Heart left ventricle (tissue), 16 donors: ENCODE measurements around the gene NOC2L. TPM values are rescaled to one million over a fixed set of nuclear protein-coding genes. Genes with fewer than 3 reads are reported as not detected.
"Not testable (repeated sequence)": the region's sequence is repeated elsewhere in the genome, so short reads cannot be mapped to it uniquely, and the experiment has no call there.

Experiments
- ATAC-seq, 4 donors: fragments of 200-7000 bp; cut with Tn5 transposase; one replicate each; pipeline ENCODE4 v1.9.1; 2020 to 2022; ENCODE audit warnings: moderate library complexity in 4 of 4, mild to moderate bottlenecking in 3 of 4, moderate number of reproducible peaks in 1 of 4
- DNase-seq, 5 donors: peaks; one replicate each; pipeline ENCODE4 v3.0.0-alpha.2; 2020
- H3K27ac ChIP-seq, 12 donors: fragments of 200-600 bp; sonication (generic) in 4 of 12; one replicate each; pipeline versions ENCODE4 v1.5.0 to v1.8.0; 2016 to 2022; ENCODE audit warnings: mild to moderate bottlenecking in 2 of 12
- H3K27me3 ChIP-seq, 9 donors: fragments of 200-600 bp; sonication (generic) in 2 of 9; one replicate each; pipeline versions ENCODE4 v1.5.1 to v1.8.0; 2016 to 2022; ENCODE audit warnings: mild to moderate bottlenecking in 3 of 9
- H3K36me3 ChIP-seq, 9 donors: fragments of 200-600 bp; sonication (generic) in 2 of 9; one replicate each; pipeline versions ENCODE4 v1.5.0 to v1.8.0; 2018 to 2022; ENCODE audit warnings: mild to moderate bottlenecking in 2 of 9
- H3K4me1 ChIP-seq, 12 donors: fragments of 200-600 bp; sonication (generic) in 4 of 12; one replicate each; pipeline versions ENCODE4 v1.5.0 to v1.8.0; 2016 to 2022; ENCODE audit warnings: mild to moderate bottlenecking in 3 of 12
- H3K4me3 ChIP-seq, 12 donors: fragments of 200-600 bp; sonication (generic) in 4 of 12; one replicate each; pipeline versions ENCODE4 v1.5.0 to v1.8.0; 2017 to 2022; ENCODE audit warnings: mild to moderate bottlenecking in 9 of 12, moderate library complexity in 4 of 12
- H3K9me3 ChIP-seq, 12 donors: fragments of 200-600 bp; sonication (generic) in 4 of 12; one replicate each; pipeline versions ENCODE4 v1.5.0 to v1.8.0; 2016 to 2022; ENCODE audit warnings: mild to moderate bottlenecking in 1 of 12
- CTCF ChIP-seq, 12 donors: fragments of 200-600 bp; sonication (generic) in 4 of 12; IDR thresholded peaks; one replicate each; pipeline versions ENCODE4 v1.5.0 to v1.8.0; 2018 to 2022; ENCODE audit warnings: antibody characterized with exemption in 12 of 12, mild to moderate bottlenecking in 5 of 12
- POLR2A ChIP-seq, 2 donors: fragments of 450-650 bp; IDR thresholded peaks; one replicate each; pipeline ENCODE4 v1.6.1; 2017; ENCODE audit warnings: antibody characterized with exemption in 2 of 2, mild to moderate bottlenecking in 2 of 2, moderate library complexity in 2 of 2
- WGBS, 4 donors: extraction: QIAGEN DNeasy Blood & Tissue Kit in 2 of 4; methylation state at CpG; one replicate each; pipeline versions ENCODE4 v1.1.5 to v1.1.7; 2013 to 2018; 5-methylcytosine and 5-hydroxymethylcytosine counted together
- intact Hi-C, 10 donors: fragments of 100-400 bp; cut with DNase I; formaldehyde crosslinking; loops; one replicate each; pipeline versions ENCODE4 v1.11.1 to v1.14.2; 2022
- polyA plus RNA-seq, 2 donors: library from polyadenylated mRNA; stranded (reverse); fragments of 200-250 nt; gene quantifications; one replicate each; pipeline ENCODE4 v1.2.3, GENCODE V29; 2013
- total RNA-seq, 9 donors: library from RNA; depleted of rRNA in 2 of 9; stranded (reverse); fragments of >200 nt in 2 of 9; fragmentation: NEBNext Ultra II Directional in 3 of 9; extraction: Animal tissue kit (Norgen Biotek cat#: 25700) in 3 of 9; gene quantifications; one replicate each; pipeline versions ENCODE4 v1.1.0 to v1.2.4, GENCODE V29; 2016 to 2023
- donor health status: ischemic (EF 13 %, LVEDD 7.1; RV severe dilation, severe dysfunction).
- donor health status: healthy with polysubstance abuse.
- donor health status: DM: no; HTN: yes; CAD: no.
- donor health status: DM: no; HTN: no; CAD: no.
- donor health status: ischemic (EF 25% LVEDD 6.9; RV normal size, moderate dysfunction).
- donor health status: ischemic (EF 25% LVEDD 5.7; RV mildly dilated, moderate dysfunction).
- donor health status: healthy.
- donor health status: DM: yes; HTN: yes; CAD: no.
- donor health status: ischemic (EF 35%, LVEDD 5.7; RV mildly dilated, moderate dysfunction).
- donor health status: nonischemic (EF 11% LVEDD 7.7; RV severe dilation, severe dysfunction).
- donor health status: DM: yes; HTN: yes; CAD: no.
- donor health status: PGD.
- donor health status: ischemic (EF 29% LVEDD 5.4; RV normal size, mild dysfunction).
- donor health status: nonischemic (EF 23%, LVEDD 6.1; RV moderate dilation, normal function).

Gene NOC2L
- total and polyA plus RNA-seq, 11 donors = 36.0 to 85.3 (median 44.0) TPM

GRCh38 chr1:978069-978834 lies 19.2 kb upstream of the NOC2L start:
- H3K36me3 ChIP-seq = peaks cover 0 to 4% (median 0%) of the 10 kb centered on the region in 9 donors
- H3K27me3 ChIP-seq = peaks cover 0 to 38% (median 15%) of the 10 kb centered on the region in 9 donors
- intact Hi-C loops = loop anchor here in 1 of 10 donors (10.0 kb wide), 1 partner anchor 517 kb away; no protein-coding TSS in a partner anchor
- DNase-seq (peak; percentile 61 to 78 (median 74)), ATAC-seq (peak; percentile 1 to 32 (median 2))
- peak overlapping the region in 11 of 12 donors; percentile 1 to 100 (median 97) for H3K27ac ChIP-seq
- 61 to 84% (median 73%) methylated on average over 24 to 44 of the region's 44 CpGs for WGBS, 4 donors
- H3K9me3 ChIP-seq = no peaks in the 10 kb centered on the region
- H3K4me1 ChIP-seq = peaks cover 0 to 43% (median 11%) of the 10 kb centered on the region in 12 donors
- no peak for TF ChIP-seq CTCF (IDR thresholded peaks at IDR 0.05)
- TF ChIP-seq POLR2A (IDR thresholded peaks at IDR 0.05) = no peak
- H3K4me3 ChIP-seq = peak overlapping the region; percentile 8 to 67 (median 56)

GRCh38 chr1:976791-977190 lies 17.7 kb upstream of the NOC2L start:
- ATAC-seq, H3K4me3 ChIP-seq, H3K36me3 ChIP-seq, H3K27ac ChIP-seq, H3K9me3 ChIP-seq: not testable (repeated sequence)
- H3K4me1 ChIP-seq = peaks cover 0 to 42% (median 11%) of the 10 kb centered on the region in 12 donors
- 60 to 68% (median 65%) methylated on average over 1 to 15 of the region's 39 CpGs; no CpG with 5 or more reads in 1 of the 4 donors for WGBS, 4 donors
- intact Hi-C loops = loop anchor here in 1 of 10 donors (10.0 kb wide), 1 partner anchor 518 kb away; no protein-coding TSS in a partner anchor
- peak in 3 of 5 donors; percentile 35 to 75 (median 60) for DNase-seq
- H3K27me3 ChIP-seq = peaks cover 0 to 47% (median 21%) of the 10 kb centered on the region in 9 donors

- no peak for ATAC-seq
- peak in 3 of 5 donors; percentile 44 to 79 (median 53) for DNase-seq
- Histone ChIP-seq H3K27me3 (peaks cover 0 to 54% (median 28%) of the 10 kb centered on the region in 9 donors), H3K4me3 (peak overlapping the region in 9 of 12 donors; percentile 12 to 40 (median 29)), H3K9me3 (no peaks in the 10 kb centered on the region), H3K4me1 (peaks cover 0 to 46% (median 11%) of the 10 kb centered on the region in 12 donors), H3K27ac (peak overlapping the region in 8 of 12 donors; percentile 29 to 76 (median 58)), H3K36me3 (peaks cover 0 to 4% (median 0%) of the 10 kb centered on the region in 9 donors)
- WGBS, 4 donors = 9 to 21% (median 11%) methylated on average over 33 to 40 of the region's 40 CpGs
- peak in 9 of 12 donors; percentile 4 to 59 (median 32) for TF ChIP-seq CTCF (IDR thresholded peaks at IDR 0.05)
- no peak for TF ChIP-seq POLR2A (IDR thresholded peaks at IDR 0.05)
- intact Hi-C loops = loop anchor here in 1 of 10 donors (10.0 kb wide), 1 partner anchor 519 kb away; no protein-coding TSS in a partner anchor
Measured at GRCh38 chr1:975896-976683, 17.0 kb upstream of the NOC2L start.

GRCh38 chr1:975365-975764 lies 16.3 kb upstream of the NOC2L start:
- TF ChIP-seq POLR2A (IDR thresholded peaks at IDR 0.05) (no peak), CTCF (IDR thresholded peaks at IDR 0.05) (no peak)

More at GRCh38 chr1:975365-975764, 16.3 kb upstream of the NOC2L start:
- ATAC-seq (no peak), DNase-seq (peak in 2 of 5 donors; percentile 6 to 23)
- WGBS, 4 donors = 62 to 77% (median 75%) methylated on average over 8 to 9 of the region's 9 CpGs
- H3K9me3 ChIP-seq = no peaks in the 10 kb centered on the region
- peaks cover 0 to 61% (median 36%) of the 10 kb centered on the region in 9 donors for H3K27me3 ChIP-seq
- intact Hi-C loops = loop anchor here in 1 of 10 donors (10.0 kb wide), 1 partner anchor 519 kb away; no protein-coding TSS in a partner anchor
- H3K4me3 ChIP-seq = no peak overlapping the region
- peaks cover 0 to 4% (median 0%) of the 10 kb centered on the region in 9 donors for H3K36me3 ChIP-seq
- H3K4me1 ChIP-seq = peaks cover 0 to 53% (median 11%) of the 10 kb centered on the region in 12 donors
- peak overlapping the region in 1 of 12 donors; percentile 76 for H3K27ac ChIP-seq
